Neural progenitor cell (in vitro differentiated cells): ENCODE data around the gene DNM2. TPM values are rescaled to one million over a fixed set of nuclear protein-coding genes. Genes with fewer than 3 reads are reported as not detected.

Source experiments
- DNase-seq: peaks from one replicate; pipeline ENCODE4 v3.0.0-alpha.2; 2016; ENCODE audit warnings: low spot score
- H2AFZ ChIP-seq: fragments of 200-600 bp; sonication (generic); replicated peaks from 2 replicates; pipeline ENCODE4 v1.6.1; 2016; ENCODE audit warnings: antibody characterized with exemption
- H3F3A ChIP-seq: fragments of 200-600 bp; sonication (generic); 2 replicates; pipeline ENCODE4 v1.6.1; 2016; ENCODE audit warnings: antibody characterized with exemption, low read depth
- H3K27ac ChIP-seq: fragments of 200-600 bp; sonication (generic); 2 replicates; pipeline ENCODE4 v1.5.1; 2016; ENCODE audit warnings: mild to moderate bottlenecking
- H3K27me3 ChIP-seq: fragments of 200-600 bp; sonication (generic); 2 replicates; pipeline ENCODE4 v1.6.1; 2016; ENCODE audit warnings: mild to moderate bottlenecking, moderate library complexity
- H3K36me3 ChIP-seq: fragments of 200-600 bp; sonication (generic); 2 replicates; pipeline ENCODE4 v1.5.1; 2016
- H3K4me1 ChIP-seq: fragments of 200-600 bp; sonication (generic); 2 replicates; pipeline ENCODE4 v1.6.1; 2016; ENCODE audit warnings: mixed run types
- H3K4me2 ChIP-seq: fragments of 200-600 bp; sonication (generic); 2 replicates; pipeline ENCODE4 v1.6.1; 2016
- H3K4me3 ChIP-seq: fragments of 200-600 bp; sonication (generic); 2 replicates; pipeline ENCODE4 v1.5.1; 2016
- H3K79me2 ChIP-seq: fragments of 200-600 bp; sonication (generic); 2 replicates; pipeline ENCODE4 v1.6.1; 2016; ENCODE audit warnings: low read depth
- H3K9ac ChIP-seq: fragments of 200-600 bp; sonication (generic); 2 replicates; pipeline ENCODE4 v1.6.1; 2016
- H3K9me3 ChIP-seq: fragments of 200-600 bp; sonication (generic); 2 replicates; pipeline ENCODE4 v1.5.1; 2016; ENCODE audit warnings: low read depth
- H4K20me1 ChIP-seq: fragments of 200-600 bp; sonication (generic); 2 replicates; pipeline ENCODE4 v1.6.1; 2016; ENCODE audit warnings: low read depth
- H3K27ac Mint-ChIP-seq: 3 replicates; pipeline ENCODE4 v1.8.0; 2021; ENCODE audit warnings: mixed read lengths
- H3K27me3 Mint-ChIP-seq: 2 replicates; pipeline ENCODE4 v1.8.0; 2022; ENCODE audit warnings: low read depth, mild to moderate bottlenecking, inconsistent platforms, moderate library complexity, mixed read lengths; ENCODE audit not compliant: insufficient read depth
- H3K36me3 Mint-ChIP-seq: 3 replicates; pipeline ENCODE4 v1.8.0; 2021; ENCODE audit warnings: mixed read lengths
- H3K4me1 Mint-ChIP-seq: 3 replicates; pipeline ENCODE4 v1.8.0; 2021; ENCODE audit warnings: mixed read lengths
- H3K4me3 Mint-ChIP-seq: 3 replicates; pipeline ENCODE4 v1.8.0; 2021; ENCODE audit warnings: mild to moderate bottlenecking, moderate library complexity, mixed read lengths
- H3K9me3 Mint-ChIP-seq: 3 replicates; pipeline ENCODE4 v1.8.0; 2020; ENCODE audit warnings: mixed read lengths
- CTCF ChIP-seq: fragments of 200-600 bp; sonication (generic); IDR thresholded peaks from 2 replicates; pipeline ENCODE4 v1.5.1; 2017; ENCODE audit warnings: antibody characterized with exemption, mild to moderate bottlenecking
- EZH2 ChIP-seq: fragments of 200-600 bp; sonication (generic); IDR thresholded peaks from 2 replicates; pipeline ENCODE4 v1.6.1; 2017; ENCODE audit warnings: antibody characterized with exemption, mild to moderate bottlenecking, moderate library complexity
- EZH2phosphoT487 ChIP-seq: fragments of 200-600 bp; sonication (generic); IDR thresholded peaks from 2 replicates; pipeline ENCODE4 v1.6.1; 2017; ENCODE audit warnings: antibody characterized with exemption
- total RNA-seq: library from RNA; depleted of rRNA; stranded (reverse); fragments of >200 nt; gene quantifications from 2 replicates; pipeline ENCODE4 v1.2.3, GENCODE V29; 2015; ENCODE audit warnings: low replicate concordance

DNM2 gene
- total RNA-seq, 1 donor from 2014 or later, result 49.9 TPM

DNA sequence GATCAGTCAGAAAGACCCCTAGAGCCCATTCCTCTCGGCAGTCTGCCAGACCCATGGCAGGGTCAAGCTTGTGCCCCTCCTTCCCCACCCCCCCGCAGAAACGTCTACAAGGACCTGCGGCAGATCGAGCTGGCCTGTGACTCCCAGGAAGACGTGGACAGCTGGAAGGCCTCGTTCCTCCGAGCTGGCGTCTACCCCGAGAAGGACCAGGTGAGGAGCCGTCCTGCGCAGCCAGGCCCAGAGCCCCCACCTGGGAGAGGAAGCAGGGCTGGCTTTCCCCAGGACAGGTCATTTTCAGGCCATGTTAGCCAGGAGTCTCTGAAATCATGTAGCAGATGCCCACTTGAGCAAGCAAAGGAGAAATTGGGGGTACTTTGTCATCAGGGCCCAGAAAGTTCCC lies 105.8 kb downstream of the DNM2 start:
- Histone ChIP-seq H3K27me3 (no peaks in the 10 kb centered on the region), H3K4me1 (no peaks in the 10 kb centered on the region), H3K27ac (no peak overlapping the region), H3K9me3 (no peaks in the 10 kb centered on the region), H3K4me3 (no peak overlapping the region), H3K36me3 (no peaks in the 10 kb centered on the region), H3K79me2 (no peaks in the 10 kb centered on the region), H2AFZ (no peak overlapping the region), H4K20me1 (no peaks in the 10 kb centered on the region), H3K4me2 (no peak overlapping the region), H3K9ac (no peak overlapping the region), H3F3A (no peaks in the 10 kb centered on the region)
- Mint-ChIP-seq H3K27me3 (peaks cover 11% of the 10 kb centered on the region), H3K4me1 (no peaks in the 10 kb centered on the region), H3K36me3 (peaks cover 23% of the 10 kb centered on the region), H3K9me3 (no peaks in the 10 kb centered on the region), H3K27ac (no peak overlapping the region), H3K4me3 (no peak overlapping the region)
- TF ChIP-seq EZH2 (no peak), EZH2phosphoT487 (no peak), CTCF (no peak)
- no peak for DNase-seq

DNA sequence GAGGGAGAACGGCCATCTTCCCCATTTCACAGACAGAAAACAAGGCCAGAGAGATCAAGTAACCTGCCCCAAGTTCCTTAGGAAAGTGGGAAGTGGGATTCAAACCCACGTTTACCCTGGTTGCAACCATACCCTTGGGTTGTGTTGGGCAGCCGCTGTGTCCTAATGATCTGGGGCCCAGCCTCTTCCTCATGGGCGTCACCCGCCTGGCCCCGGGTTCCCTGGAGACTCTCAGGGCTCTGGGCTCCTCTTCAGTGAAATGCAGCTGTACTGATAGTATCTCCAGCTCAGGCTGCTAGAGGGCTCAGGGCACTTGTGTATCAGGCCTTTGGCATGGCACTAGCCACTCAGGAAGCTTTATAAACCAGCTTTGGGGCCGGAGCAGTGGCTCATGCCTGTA lies 108.4 kb downstream of the DNM2 start:
- Histone ChIP-seq H3F3A (no peaks in the 10 kb centered on the region), H3K36me3 (no peaks in the 10 kb centered on the region), H3K4me1 (no peaks in the 10 kb centered on the region), H2AFZ (no peak overlapping the region), H3K4me3 (no peak overlapping the region), H3K9me3 (no peaks in the 10 kb centered on the region), H3K9ac (no peak overlapping the region), H4K20me1 (no peaks in the 10 kb centered on the region), H3K27ac (no peak overlapping the region), H3K27me3 (no peaks in the 10 kb centered on the region), H3K79me2 (no peaks in the 10 kb centered on the region), H3K4me2 (no peak overlapping the region)
- H3K9me3 Mint-ChIP-seq, result no peaks in the 10 kb centered on the region
- no peak overlapping the region for H3K4me3 Mint-ChIP-seq
- no peak for TF ChIP-seq EZH2phosphoT487
- no peak for TF ChIP-seq CTCF
- no peak for TF ChIP-seq EZH2
- peaks cover 9% of the 10 kb centered on the region for H3K36me3 Mint-ChIP-seq
- H3K27ac Mint-ChIP-seq, result no peak overlapping the region
- DNase-seq, result no peak
- peaks cover 6% of the 10 kb centered on the region for H3K27me3 Mint-ChIP-seq
- no peaks in the 10 kb centered on the region for H3K4me1 Mint-ChIP-seq

- Histone ChIP-seq H3F3A (peaks cover 4% of the 10 kb centered on the region), H3K27ac (no peak overlapping the region), H3K4me3 (no peak overlapping the region), H3K36me3 (no peaks in the 10 kb centered on the region), H3K4me1 (no peaks in the 10 kb centered on the region), H4K20me1 (no peaks in the 10 kb centered on the region), H3K79me2 (no peaks in the 10 kb centered on the region), H3K9ac (no peak overlapping the region), H2AFZ (no peak overlapping the region), H3K9me3 (no peaks in the 10 kb centered on the region), H3K4me2 (no peak overlapping the region), H3K27me3 (no peaks in the 10 kb centered on the region)
- TF ChIP-seq CTCF, result no peak
- no peak for TF ChIP-seq EZH2phosphoT487
- TF ChIP-seq EZH2, result no peak
- Mint-ChIP-seq H3K27me3 (peaks cover 6% of the 10 kb centered on the region), H3K4me3 (no peak overlapping the region), H3K9me3 (no peaks in the 10 kb centered on the region), H3K27ac (no peak overlapping the region), H3K36me3 (peaks cover 8% of the 10 kb centered on the region), H3K4me1 (no peaks in the 10 kb centered on the region)
- DNase-seq, result no peak
Observed at GRCh38 chr19:10826846-10827245, 109.0 kb downstream of the DNM2 start.
